GM19043 (cell line): ENCODE results near the gene KBTBD4.

Source experiments
- ATAC-seq: cut with Tn5 transposase; IDR thresholded peaks from one replicate; pipeline ENCODE4 v1.9.1; 2021; ENCODE audit warnings: low read depth; ENCODE audit not compliant: unreplicated experiment

KBTBD4 gene

GRCh38 chr11:47591764-47592163, 13.0 kb upstream of the KBTBD4 start:
- no peak for ATAC-seq

- ATAC-seq, result no peak
Observed at GRCh38 chr11:47589977-47590861, 11.4 kb upstream of the KBTBD4 start.

- no peak for ATAC-seq
Observed at GRCh38 chr11:47589584-47589976, 10.8 kb upstream of the KBTBD4 start.

DNA sequence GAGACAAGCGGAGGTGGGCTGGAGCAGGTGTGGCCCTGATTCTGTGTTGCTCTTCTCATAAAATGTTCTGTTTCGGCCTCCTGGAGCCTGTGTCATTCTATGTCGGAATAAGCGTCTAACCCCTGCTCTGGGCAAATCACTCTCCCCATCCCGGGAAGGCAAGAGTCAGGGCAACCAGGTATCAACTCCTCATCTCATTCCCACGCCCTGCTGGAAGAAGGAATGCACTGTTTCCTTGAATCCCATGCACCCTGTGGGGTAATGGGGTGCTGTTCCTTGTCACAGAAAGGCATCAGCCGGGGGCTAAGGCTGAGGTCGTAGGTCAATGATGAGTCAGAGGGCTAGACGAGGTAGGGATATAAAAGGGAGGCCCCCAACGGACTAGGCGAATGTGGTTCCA, 10.3 kb upstream of the KBTBD4 start:
- no peak for ATAC-seq

DNA sequence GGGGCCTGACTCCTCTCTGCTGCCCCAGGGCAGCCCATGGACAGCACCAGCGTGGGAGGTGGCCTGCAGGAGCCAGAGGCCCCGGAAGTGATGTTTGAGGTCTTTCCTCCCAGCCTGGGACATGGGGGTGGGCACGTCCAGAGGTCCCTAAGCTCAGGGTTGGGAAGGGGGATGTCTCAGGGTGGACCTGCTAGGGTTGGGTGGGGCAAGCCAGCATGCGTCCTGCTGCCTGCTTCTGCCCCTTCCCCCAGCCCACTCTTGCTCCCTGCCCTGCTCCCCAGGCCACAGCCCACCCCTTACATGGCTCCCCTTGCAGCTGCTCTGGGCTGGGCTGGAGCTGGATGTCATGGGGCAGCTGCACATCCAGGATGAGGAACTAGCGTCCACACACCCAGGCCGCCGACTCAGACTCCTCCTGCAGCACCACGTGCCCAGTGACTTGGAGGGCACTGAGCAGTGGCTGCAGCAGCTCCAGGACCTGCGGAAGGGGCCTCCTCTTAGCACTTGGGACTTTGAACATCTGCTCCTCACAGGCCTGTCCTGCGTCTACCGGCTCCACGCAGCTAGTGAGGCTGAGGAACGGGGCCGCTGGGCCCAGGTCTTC, 9.1 kb upstream of the KBTBD4 start:
- no peak for ATAC-seq

DNA sequence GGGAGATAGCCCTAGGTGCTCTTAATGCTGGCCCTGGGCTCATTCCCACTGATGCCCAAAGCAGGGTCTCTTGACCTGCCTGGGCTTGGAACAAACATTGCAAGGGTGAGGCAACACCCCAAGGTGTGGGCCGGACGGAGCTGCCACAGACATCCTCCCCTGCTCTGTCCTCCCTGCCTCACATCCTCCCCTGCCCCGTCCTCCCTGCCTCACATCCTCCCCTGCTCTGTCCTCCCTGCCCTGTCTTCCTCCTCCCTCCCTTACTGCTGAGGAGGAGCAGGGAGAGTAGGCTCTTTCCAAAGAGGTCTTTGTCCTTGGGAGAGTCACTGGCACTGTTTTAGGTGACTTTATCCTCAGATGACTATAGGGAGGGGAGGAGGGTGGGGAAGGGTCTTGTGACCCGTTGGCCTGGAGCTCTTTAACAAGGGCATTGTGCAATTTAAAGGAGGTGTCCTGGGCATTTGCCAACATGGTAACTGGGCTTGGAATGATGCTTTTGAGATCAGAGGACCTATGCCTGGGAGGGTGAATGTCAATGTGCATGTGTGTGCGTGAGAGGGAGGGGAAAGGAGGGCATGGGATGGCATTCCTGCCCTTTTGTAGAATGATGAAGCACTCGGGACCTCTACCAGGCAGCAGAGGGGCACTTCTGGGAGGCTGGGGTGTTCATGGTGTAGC, 8.4 kb upstream of the KBTBD4 start:
- no peak for ATAC-seq

- no peak for ATAC-seq
Observed at GRCh38 chr11:47586098-47586855, 7.5 kb upstream of the KBTBD4 start, which contains the start of gene FAM180B. FAM180B (plus strand) TSS chr11:47586678; CDS start chr11:47586769, 91 bp downstream.

DNA sequence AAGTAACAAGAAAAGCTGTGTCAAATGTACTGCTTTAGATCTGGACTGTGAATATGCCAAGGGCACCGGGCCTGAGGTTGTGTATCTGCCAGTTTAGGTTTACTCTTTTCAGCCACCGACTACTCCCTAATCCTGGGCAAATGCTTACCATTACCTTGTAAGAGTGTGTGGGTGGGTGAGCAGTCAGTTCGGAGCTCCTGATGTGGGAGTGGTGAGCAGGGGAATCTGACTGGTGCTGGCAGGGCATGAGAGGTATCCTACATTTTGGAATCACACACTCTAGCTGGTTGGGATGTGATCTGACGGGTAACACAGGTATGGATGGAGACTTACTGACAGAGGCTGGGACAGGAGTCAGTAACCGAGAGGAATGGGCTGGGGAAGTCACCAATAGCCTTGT, 5.1 kb upstream of the KBTBD4 start:
- ATAC-seq, result no peak

- no peak for ATAC-seq
Observed at GRCh38 chr11:47577460-47578041, 1.2 kb downstream of the KBTBD4 start.

DNA sequence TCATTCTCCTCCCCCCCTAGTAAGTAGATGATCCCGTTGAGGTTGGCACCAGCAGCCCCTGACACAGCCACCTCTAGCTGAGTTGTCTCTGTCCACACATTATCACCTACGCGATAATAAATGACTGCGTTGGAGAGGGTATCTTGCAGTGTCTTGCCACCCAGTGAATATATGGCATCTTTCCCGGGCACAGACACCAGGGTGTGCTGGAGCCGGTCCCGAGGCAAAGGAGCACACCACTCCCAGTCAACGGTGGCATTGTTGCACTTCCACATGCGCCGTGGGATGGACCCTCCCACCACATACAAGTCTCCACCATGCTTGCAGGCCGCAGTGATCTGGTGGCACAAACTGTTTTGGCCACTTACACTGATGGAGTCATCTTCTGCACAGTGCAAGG, 5.4 kb downstream of the KBTBD4 start:
- ATAC-seq, result no peak

GRCh38 chr11:47572715-47573255, 6.0 kb downstream of the KBTBD4 start:
- no peak for ATAC-seq

DNA sequence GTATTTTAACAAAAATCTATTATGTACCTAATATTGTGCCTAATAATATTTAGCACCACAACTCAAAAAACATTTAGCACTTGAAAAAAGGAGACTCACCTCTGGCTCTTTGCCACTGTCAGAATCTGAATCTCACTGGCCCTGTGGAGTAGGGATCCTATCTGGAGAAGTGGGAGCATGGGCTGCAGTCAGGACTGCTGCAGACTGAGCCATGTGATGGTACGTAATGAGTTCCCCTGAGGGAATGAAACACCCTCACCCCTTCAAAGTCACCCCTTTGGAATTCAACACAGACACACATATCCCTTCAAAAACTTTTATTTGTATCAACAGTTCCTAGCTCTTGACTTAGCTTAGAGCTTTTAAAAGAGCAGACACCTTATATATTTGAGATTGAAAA, 6.9 kb downstream of the KBTBD4 start:
- no peak for ATAC-seq

GRCh38 chr11:47571357-47571729, 7.4 kb downstream of the KBTBD4 start:
- no peak for ATAC-seq

GRCh38 chr11:47570651-47571356, 8.0 kb downstream of the KBTBD4 start:
- ATAC-seq, result no peak

- ATAC-seq, result no peak
Observed at GRCh38 chr11:47569646-47570045, 9.1 kb downstream of the KBTBD4 start.

DNA sequence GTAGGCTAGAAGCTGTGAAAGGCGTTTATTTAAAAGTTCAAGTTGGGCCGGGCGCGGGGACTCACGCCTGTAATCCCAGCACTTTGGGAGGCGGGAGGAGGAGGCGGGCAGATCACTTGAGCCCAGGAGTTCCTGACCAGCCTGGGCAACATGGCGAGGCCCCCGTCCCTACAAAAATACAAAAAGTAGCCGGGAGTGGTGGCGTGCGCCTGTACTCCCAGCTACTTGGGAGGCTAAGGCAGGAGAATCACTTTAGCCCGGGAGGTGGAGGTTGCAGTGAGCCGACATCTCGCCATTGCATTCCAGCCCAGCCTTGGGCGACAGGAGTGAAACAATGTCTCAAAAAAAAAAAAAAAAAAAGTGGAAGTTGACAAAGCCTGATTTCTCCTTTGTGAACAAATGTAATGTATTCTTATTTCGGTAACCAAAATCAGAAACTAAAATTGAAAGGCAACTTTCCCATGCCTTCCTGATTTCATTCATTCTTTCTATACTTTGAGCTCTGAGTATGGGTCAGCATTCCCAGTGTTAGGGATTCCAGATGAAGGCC, 12.5 kb downstream of the KBTBD4 start:
- ATAC-seq, result no peak

GRCh38 chr11:47565340-47566148, 13.2 kb downstream of the KBTBD4 start, which contains the start of gene PTPMT1:
PTPMT1 (plus strand) TSS chr11:47565599; CDS start chr11:47565623, 24 bp downstream.
- peak; percentile 84 for ATAC-seq

DNA sequence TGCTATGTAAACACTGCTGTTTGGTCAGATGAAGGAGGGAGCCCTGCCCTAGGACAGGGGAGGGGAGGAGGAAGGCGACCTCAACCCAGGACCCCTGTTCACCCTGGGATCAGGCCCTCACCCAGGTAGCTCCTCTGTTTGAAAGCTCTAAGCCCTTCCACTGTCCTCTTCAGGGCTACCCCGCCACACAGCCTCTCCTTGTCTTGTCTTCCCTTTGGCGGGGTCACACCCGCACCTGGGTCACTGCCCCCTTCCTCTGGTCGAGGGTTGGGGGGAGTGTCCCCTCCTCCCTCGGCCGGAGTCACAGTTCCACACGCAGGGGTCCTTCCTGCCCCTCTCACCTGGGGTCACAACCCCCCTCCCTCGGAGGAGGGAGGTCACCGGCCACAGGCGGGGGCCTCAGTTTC, 13.8 kb downstream of the KBTBD4 start:
- ATAC-seq, result peak; percentile 4
